Naive B cell (primary cell): Measurements from ENCODE around the gene GALNT11. TPM values are rescaled to one million over a fixed set of nuclear protein-coding genes. Genes with fewer than 3 reads are reported as not detected.

Source experiments
- ATAC-seq, 2 donors: fragments of 150-1000 bp; cut with Tn5 transposase; 2 replicates each; pipeline ENCODE4 v1.10.0; 2021; ENCODE audit warnings: low read depth in 2 of 2, mild to moderate bottlenecking in 2 of 2, moderate library complexity in 2 of 2
- DNase-seq: peaks from one replicate; pipeline ENCODE4 v3.0.0; 2022
- H3K27ac Mint-ChIP-seq, 6 donors: one replicate each; pipeline ENCODE4 v1.8.0; 2020 to 2022; ENCODE audit warnings: mild to moderate bottlenecking in 6 of 6, mixed read lengths in 6 of 6, moderate library complexity in 5 of 6, inconsistent platforms in 2 of 6
- H3K27me3 Mint-ChIP-seq, 3 donors: one replicate each; pipeline ENCODE4 v1.8.0; 2021 to 2022; ENCODE audit warnings: mixed read lengths in 3 of 3, mild to moderate bottlenecking in 1 of 3
- H3K36me3 Mint-ChIP-seq, 2 donors: one replicate each; pipeline ENCODE4 v1.8.0; 2020 to 2022; ENCODE audit warnings: mixed read lengths in 2 of 2, inconsistent platforms in 1 of 2, mild to moderate bottlenecking in 1 of 2
- H3K4me1 Mint-ChIP-seq, 3 donors: one replicate each; pipeline ENCODE4 v1.8.0; 2020 to 2022; ENCODE audit warnings: mixed read lengths in 3 of 3, inconsistent platforms in 1 of 3, mild to moderate bottlenecking in 1 of 3, moderate library complexity in 1 of 3
- H3K4me3 Mint-ChIP-seq, 8 donors: one replicate each; pipeline ENCODE4 v1.8.0; 2020 to 2022; ENCODE audit warnings: mild to moderate bottlenecking in 8 of 8, mixed read lengths in 8 of 8, moderate library complexity in 8 of 8, inconsistent platforms in 2 of 8
- H3K9me3 Mint-ChIP-seq, 7 donors: one replicate each; pipeline ENCODE4 v1.8.0; 2020 to 2022; ENCODE audit warnings: mixed read lengths in 7 of 7, mild to moderate bottlenecking in 5 of 7, inconsistent platforms in 2 of 7, moderate library complexity in 1 of 7
- polyA plus RNA-seq, 6 donors: library from polyadenylated mRNA; unstranded; fragments of 300-500 nt; fragmentation: Illumina TruSeq; gene quantifications; one replicate each; pipeline ENCODE4 v1.2.3, GENCODE V29; 2021; ENCODE audit warnings: low read depth in 6 of 6

The GALNT11 gene
- 10 to 100 TPM; 11.0 to 24.5 (median 15.0) TPM for polyA plus RNA-seq

DNA sequence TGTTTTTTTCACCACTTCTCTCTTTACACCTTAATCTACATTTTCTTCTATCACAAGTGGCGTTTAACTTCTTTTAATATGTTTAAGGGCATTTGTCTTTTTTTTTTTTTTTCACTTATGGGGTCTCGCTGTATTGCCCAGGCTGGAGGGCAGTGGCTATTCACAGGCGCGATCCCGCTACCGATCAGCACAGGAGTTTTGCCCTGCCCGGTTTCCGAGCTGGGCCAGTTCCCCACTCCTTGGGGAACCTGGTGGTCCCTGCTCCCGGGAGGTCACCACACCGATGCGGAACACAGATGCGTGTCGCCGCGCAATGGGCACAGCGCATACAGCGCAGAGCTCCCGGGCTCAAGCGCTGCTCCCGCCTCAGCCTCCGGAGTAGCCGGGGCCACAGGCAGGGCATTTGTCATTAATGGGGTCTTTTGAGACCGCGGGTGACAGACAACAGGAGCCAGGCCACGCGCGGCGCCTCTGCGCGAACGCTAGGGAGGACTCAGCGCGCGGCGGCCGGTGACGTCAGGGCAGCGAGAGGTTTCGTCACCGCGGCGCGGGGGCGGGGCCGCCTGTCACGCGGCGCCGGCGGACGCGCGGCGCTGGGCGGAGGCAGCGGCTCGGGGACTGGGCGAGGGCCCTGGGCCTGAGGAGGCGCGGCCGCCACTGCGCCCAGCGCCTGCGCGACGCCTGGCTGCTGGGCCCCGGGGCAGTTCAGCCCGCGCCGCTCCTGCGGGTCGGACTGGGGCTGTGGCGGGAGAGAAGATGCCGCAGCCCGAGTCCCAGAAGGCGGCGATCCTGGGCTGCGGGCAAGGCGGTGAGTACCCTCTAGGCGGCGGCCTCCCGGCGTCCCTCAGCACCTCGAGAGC is at the start of gene GALNT11:
GALNT11 (plus strand) TSS at position 598 of the 860 bp plus-strand sequence. CDS start 68,554 bp downstream, outside the sequence.
- H3K4me3 Mint-ChIP-seq: peak within 1 kb of the TSS; percentile 84 to 97 (median 90)
- ATAC-seq: peak; percentile 88 to 91
- H3K4me1 Mint-ChIP-seq: peaks cover 4 to 28% (median 5%) of the 10 kb centered on the region in 3 donors
- peaks cover 0 to 6% (median 4%) of the 10 kb centered on the region in 3 donors for H3K27me3 Mint-ChIP-seq
- H3K9me3 Mint-ChIP-seq: no peaks in the 10 kb centered on the region
- DNase-seq: peak; percentile 89
- H3K36me3 Mint-ChIP-seq: no peaks in the 10 kb centered on the region
- peak within 1 kb of the TSS; percentile 93 to 98 (median 96) for H3K27ac Mint-ChIP-seq

DNA sequence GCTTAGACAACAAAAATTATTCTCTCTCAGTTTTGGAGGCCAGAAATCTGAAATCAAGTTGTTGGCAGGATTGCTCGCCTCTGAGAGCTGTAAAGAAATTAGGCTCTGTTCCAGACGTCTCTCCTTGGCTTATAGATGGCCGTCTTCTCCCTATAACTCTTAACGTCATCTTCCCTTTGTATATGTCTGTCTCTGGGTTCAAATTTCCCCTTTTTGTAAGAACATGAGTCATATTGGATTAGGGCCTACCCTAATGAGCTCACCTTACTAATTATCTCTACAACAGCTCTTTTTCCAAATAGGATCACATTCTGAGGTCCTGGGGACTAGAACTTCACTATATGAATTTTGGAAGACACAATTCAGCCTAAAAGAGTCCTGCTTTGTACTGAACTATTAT is 46.9 kb upstream of the GALNT11 start:
- Mint-ChIP-seq H3K36me3 (peaks cover 0 to 6% of the 10 kb centered on the region in 2 donors), H3K27ac (no peak overlapping the region), H3K4me3 (no peak overlapping the region), H3K9me3 (peaks cover 0 to 6% (median 3%) of the 10 kb centered on the region in 7 donors), H3K27me3 (peaks cover 12 to 18% (median 17%) of the 10 kb centered on the region in 3 donors), H3K4me1 (no peaks in the 10 kb centered on the region)
- no peak for ATAC-seq
- no peak for DNase-seq

- DNase-seq (no peak), ATAC-seq (no peak)
- H3K36me3 Mint-ChIP-seq: no peaks in the 10 kb centered on the region
- no peak overlapping the region for H3K4me3 Mint-ChIP-seq
- peaks cover 17 to 31% (median 20%) of the 10 kb centered on the region in 3 donors for H3K27me3 Mint-ChIP-seq
- H3K9me3 Mint-ChIP-seq: no peaks in the 10 kb centered on the region
- H3K4me1 Mint-ChIP-seq: no peaks in the 10 kb centered on the region
- H3K27ac Mint-ChIP-seq: no peak overlapping the region
Observed at GRCh38 chr7:151981223-151981622, 44.3 kb upstream of the GALNT11 start.

GRCh38 chr7:151982806-151983205 is 42.7 kb upstream of the GALNT11 start:
- H3K36me3 Mint-ChIP-seq: no peaks in the 10 kb centered on the region

DNA sequence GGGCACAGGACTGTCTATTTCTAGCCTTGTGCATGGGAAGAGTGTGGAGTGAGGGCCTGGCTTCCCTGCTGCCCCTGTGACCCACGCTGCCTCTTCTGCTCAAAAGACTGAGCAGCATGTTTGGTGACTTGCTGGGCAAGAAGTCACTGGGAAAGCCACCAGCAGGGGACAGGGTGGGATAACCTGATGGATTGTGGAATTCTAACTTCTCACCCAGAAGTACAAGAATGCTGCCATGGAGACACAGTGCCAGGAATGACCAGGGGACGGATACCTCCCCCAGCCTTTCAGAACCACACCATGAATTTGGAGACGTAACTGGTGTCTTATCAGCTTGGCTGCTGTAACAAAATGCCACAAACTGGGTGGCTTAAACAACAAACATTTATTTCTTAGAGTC is 40.9 kb upstream of the GALNT11 start:
- H3K9me3 Mint-ChIP-seq: no peaks in the 10 kb centered on the region
- H3K4me3 Mint-ChIP-seq: no peak overlapping the region
- ATAC-seq (no peak), DNase-seq (no peak)
- no peaks in the 10 kb centered on the region for H3K36me3 Mint-ChIP-seq
- no peaks in the 10 kb centered on the region for H3K4me1 Mint-ChIP-seq
- H3K27me3 Mint-ChIP-seq: peaks cover 21 to 35% (median 31%) of the 10 kb centered on the region in 3 donors
- no peak overlapping the region for H3K27ac Mint-ChIP-seq

More at GRCh38 chr7:151982806-151983205, 42.7 kb upstream of the GALNT11 start:
- Mint-ChIP-seq H3K4me3 (no peak overlapping the region), H3K27ac (no peak overlapping the region), H3K9me3 (no peaks in the 10 kb centered on the region), H3K4me1 (no peaks in the 10 kb centered on the region), H3K27me3 (peaks cover 21 to 31% (median 29%) of the 10 kb centered on the region in 3 donors)
- DNase-seq: no peak
- no peak for ATAC-seq

- ATAC-seq (no peak), DNase-seq (no peak)
- H3K36me3 Mint-ChIP-seq: no peaks in the 10 kb centered on the region
- H3K27me3 Mint-ChIP-seq: peaks cover 28 to 38% (median 31%) of the 10 kb centered on the region in 3 donors
- H3K9me3 Mint-ChIP-seq: no peaks in the 10 kb centered on the region
- no peak overlapping the region for H3K4me3 Mint-ChIP-seq
- peaks cover 2 to 6% (median 3%) of the 10 kb centered on the region in 3 donors for H3K4me1 Mint-ChIP-seq
- H3K27ac Mint-ChIP-seq: no peak overlapping the region
Observed at GRCh38 chr7:151987748-151988529, 37.5 kb upstream of the GALNT11 start.

DNA sequence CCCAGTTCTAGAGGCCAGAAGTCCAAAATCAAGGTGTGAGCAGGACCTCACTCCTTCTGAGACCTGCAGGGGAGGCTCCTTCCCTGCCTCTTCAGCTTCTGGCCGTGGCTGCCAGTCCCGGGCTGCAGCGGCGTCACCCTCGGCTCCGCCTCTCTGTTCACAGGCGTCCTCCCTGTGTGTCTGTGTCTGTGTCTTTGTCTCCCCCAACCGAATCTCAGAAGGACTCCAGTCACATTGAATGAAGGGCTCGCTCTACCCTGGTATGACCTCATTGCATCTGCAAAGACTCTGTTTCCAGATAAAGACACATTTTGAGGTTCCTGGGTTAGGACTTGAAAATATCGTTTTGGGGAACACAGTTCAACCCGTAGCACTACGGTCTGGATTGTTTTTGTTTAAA is 33.1 kb upstream of the GALNT11 start:
- H3K9me3 Mint-ChIP-seq: no peaks in the 10 kb centered on the region
- H3K4me3 Mint-ChIP-seq: peak overlapping the region in 1 of 8 donors; percentile 16
- peak; percentile 95 to 98 for ATAC-seq
- DNase-seq: peak; percentile 19
- peaks cover 22 to 46% (median 36%) of the 10 kb centered on the region in 3 donors for H3K27me3 Mint-ChIP-seq
- H3K4me1 Mint-ChIP-seq: peaks cover 2 to 6% (median 3%) of the 10 kb centered on the region in 3 donors
- no peaks in the 10 kb centered on the region for H3K36me3 Mint-ChIP-seq
- H3K27ac Mint-ChIP-seq: peak overlapping the region in 1 of 6 donors; percentile 24

GRCh38 chr7:151993977-151994676 is 31.3 kb upstream of the GALNT11 start:
- H3K27me3 Mint-ChIP-seq: peaks cover 27 to 41% (median 39%) of the 10 kb centered on the region in 3 donors
- peaks cover 3 to 6% (median 6%) of the 10 kb centered on the region in 3 donors for H3K4me1 Mint-ChIP-seq
- DNase-seq (no peak), ATAC-seq (no peak)
- no peaks in the 10 kb centered on the region for H3K9me3 Mint-ChIP-seq
- H3K27ac Mint-ChIP-seq: no peak overlapping the region
- no peak overlapping the region for H3K4me3 Mint-ChIP-seq
- no peaks in the 10 kb centered on the region for H3K36me3 Mint-ChIP-seq

- Mint-ChIP-seq H3K4me1 (peaks cover 0 to 3% (median 0%) of the 10 kb centered on the region in 3 donors), H3K27ac (no peak overlapping the region), H3K4me3 (no peak overlapping the region), H3K36me3 (peaks cover 0 to 5% of the 10 kb centered on the region in 2 donors), H3K27me3 (peaks cover 22 to 45% (median 45%) of the 10 kb centered on the region in 3 donors), H3K9me3 (no peaks in the 10 kb centered on the region)
- ATAC-seq (no peak), DNase-seq (no peak)
Observed at GRCh38 chr7:151999424-152000090, 25.9 kb upstream of the GALNT11 start.

DNA sequence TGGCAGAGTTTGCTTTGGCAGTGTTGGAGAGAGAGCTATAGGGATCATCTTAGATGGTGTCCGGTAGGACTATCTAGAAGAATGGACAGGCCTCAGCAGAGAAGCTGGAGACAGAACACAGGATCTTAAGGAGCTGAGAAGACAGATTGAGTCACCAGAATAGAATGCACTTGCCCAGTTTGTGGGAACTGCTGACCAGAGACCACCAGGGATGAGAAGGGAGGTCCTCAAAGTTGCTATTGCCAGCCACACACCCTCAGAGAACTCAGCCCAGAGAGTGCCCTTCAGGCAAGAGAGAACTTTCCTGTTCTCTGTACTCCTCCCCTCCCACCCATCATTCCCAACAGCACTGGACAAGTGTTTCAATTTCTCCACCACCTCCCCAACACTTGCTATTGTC is 25.3 kb upstream of the GALNT11 start:
- Mint-ChIP-seq H3K36me3 (peaks cover 0 to 5% of the 10 kb centered on the region in 2 donors), H3K27ac (no peak overlapping the region), H3K27me3 (peaks cover 20 to 39% (median 38%) of the 10 kb centered on the region in 3 donors), H3K4me1 (peaks cover 0 to 3% (median 0%) of the 10 kb centered on the region in 3 donors), H3K9me3 (peaks cover 0 to 3% (median 0%) of the 10 kb centered on the region in 7 donors), H3K4me3 (no peak overlapping the region)
- DNase-seq: no peak
- no peak for ATAC-seq

DNA sequence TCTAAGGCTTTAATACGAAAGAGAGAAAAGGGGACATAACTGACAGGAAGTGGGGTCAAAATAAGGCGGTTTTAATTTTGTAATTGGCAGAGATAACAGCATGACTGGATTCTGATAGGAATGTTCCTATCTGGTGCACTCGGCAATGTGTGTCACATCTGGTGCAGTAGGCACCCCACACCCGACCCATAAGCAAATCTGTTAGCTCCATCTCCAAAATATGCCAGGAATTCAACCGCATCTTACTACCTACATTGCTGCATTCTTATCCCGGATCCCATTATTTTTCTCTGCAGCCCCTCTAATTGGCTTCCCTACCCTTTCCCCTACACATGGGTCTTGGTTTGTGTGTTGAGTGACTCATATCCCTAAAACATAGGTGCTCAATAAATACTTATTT is 19.1 kb upstream of the GALNT11 start:
- peaks cover 11 to 32% (median 26%) of the 10 kb centered on the region in 3 donors for H3K27me3 Mint-ChIP-seq
- no peak overlapping the region for H3K27ac Mint-ChIP-seq
- no peak overlapping the region for H3K4me3 Mint-ChIP-seq
- no peaks in the 10 kb centered on the region for H3K4me1 Mint-ChIP-seq
- ATAC-seq: no peak
- peaks cover 0 to 4% (median 0%) of the 10 kb centered on the region in 7 donors for H3K9me3 Mint-ChIP-seq
- DNase-seq: no peak
- peaks cover 0 to 5% of the 10 kb centered on the region in 2 donors for H3K36me3 Mint-ChIP-seq

- DNase-seq (no peak), ATAC-seq (no peak)
- H3K4me3 Mint-ChIP-seq: no peak overlapping the region
- peaks cover 9 to 29% (median 19%) of the 10 kb centered on the region in 3 donors for H3K27me3 Mint-ChIP-seq
- peak overlapping the region in 1 of 6 donors; percentile 86 for H3K27ac Mint-ChIP-seq
- no peaks in the 10 kb centered on the region for H3K4me1 Mint-ChIP-seq
- H3K36me3 Mint-ChIP-seq: no peaks in the 10 kb centered on the region
- peaks cover 0 to 6% (median 3%) of the 10 kb centered on the region in 7 donors for H3K9me3 Mint-ChIP-seq
Observed at GRCh38 chr7:152011860-152012259, 13.6 kb upstream of the GALNT11 start.
